Upper lobe of left lung (tissue), 4 donors: ENCODE measurements around the gene ZCWPW1.

Experiments
- CTCF ChIP-seq, 6 experiments: fragments of 450-650 bp in 4 of 6; fragments of 200-600 bp in 2 of 6; sonication (generic) in 2 of 6; IDR thresholded peaks; one replicate each; pipeline ENCODE4 v1.5.1; 2016 to 2019; ENCODE audit warnings: antibody characterized with exemption in 6 of 6
- EP300 ChIP-seq, 4 donors: sonication (generic); formaldehyde crosslinking; IDR thresholded peaks; one replicate each; pipeline ENCODE4 v1.5.1; 2017; ENCODE audit warnings: antibody characterized with exemption in 4 of 4, control low read depth in 2 of 4
- POLR2A ChIP-seq, 4 donors: fragments of 450-650 bp; IDR thresholded peaks; one replicate each; pipeline ENCODE4 v1.5.1; 2016 to 2017; ENCODE audit warnings: antibody characterized with exemption in 4 of 4, mild to moderate bottlenecking in 2 of 4
- POLR2AphosphoS5 ChIP-seq, 2 donors: sonication (generic); formaldehyde crosslinking; IDR thresholded peaks; one replicate each; pipeline ENCODE4 v1.5.1; 2017; ENCODE audit warnings: antibody characterized with exemption in 2 of 2

- no peak for TF ChIP-seq POLR2A (IDR thresholded peaks at IDR 0.05)
- no peak for TF ChIP-seq CTCF (IDR thresholded peaks at IDR 0.05)
- TF ChIP-seq EP300 (IDR thresholded peaks at IDR 0.05) = no peak
- TF ChIP-seq POLR2AphosphoS5 (IDR thresholded peaks at IDR 0.05) = no peak
Observed at GRCh38 chr7:100366411-100367250, 61.9 kb downstream of the ZCWPW1 start.
